ENCODE measurements around the gene DAZL.
"Not testable (repeated sequence)": the region's sequence is repeated elsewhere in the genome, so short reads cannot be mapped to it uniquely, and the experiment has no call there.

Gene DAZL

DNA sequence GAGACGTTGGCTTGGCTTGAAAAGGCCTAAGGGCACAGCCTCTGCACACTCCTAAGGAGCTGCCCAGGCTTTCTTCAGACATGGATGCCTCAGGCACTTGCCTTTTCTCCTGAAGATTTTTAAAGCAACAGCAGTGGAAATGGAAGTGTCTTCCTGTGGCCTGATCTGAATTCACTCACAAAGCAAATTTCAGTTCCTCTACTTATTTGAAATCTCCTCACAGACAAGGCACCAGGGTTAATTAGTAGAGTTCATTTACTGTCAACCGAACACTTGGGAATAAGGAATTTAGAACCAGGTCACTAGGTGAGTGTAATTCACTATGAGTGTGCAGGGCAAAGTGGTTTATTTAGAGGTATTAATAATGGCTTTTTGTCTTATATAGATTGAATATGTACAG lies 27.2 kb upstream of the DAZL start:
- H3K4me3 ChIP-seq (ENCODE audit: control insufficient read depth, low read depth, low read length), result no peak overlapping the region
- TF ChIP-seq, protein P1, sequence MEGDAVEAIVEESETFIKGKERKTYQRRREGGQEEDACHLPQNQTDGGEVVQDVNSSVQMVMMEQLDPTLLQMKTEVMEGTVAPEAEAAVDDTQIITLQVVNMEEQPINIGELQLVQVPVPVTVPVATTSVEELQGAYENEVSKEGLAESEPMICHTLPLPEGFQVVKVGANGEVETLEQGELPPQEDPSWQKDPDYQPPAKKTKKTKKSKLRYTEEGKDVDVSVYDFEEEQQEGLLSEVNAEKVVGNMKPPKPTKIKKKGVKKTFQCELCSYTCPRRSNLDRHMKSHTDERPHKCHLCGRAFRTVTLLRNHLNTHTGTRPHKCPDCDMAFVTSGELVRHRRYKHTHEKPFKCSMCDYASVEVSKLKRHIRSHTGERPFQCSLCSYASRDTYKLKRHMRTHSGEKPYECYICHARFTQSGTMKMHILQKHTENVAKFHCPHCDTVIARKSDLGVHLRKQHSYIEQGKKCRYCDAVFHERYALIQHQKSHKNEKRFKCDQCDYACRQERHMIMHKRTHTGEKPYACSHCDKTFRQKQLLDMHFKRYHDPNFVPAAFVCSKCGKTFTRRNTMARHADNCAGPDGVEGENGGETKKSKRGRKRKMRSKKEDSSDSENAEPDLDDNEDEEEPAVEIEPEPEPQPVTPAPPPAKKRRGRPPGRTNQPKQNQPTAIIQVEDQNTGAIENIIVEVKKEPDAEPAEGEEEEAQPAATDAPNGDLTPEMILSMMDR (IDR thresholded peaks at IDR 0.05; ENCODE audit: control insufficient read depth, insufficient read depth, low read depth, low read length, missing control alignments), result no peak
- no peak for DNase-seq (ENCODE audit: low read depth)

DNA sequence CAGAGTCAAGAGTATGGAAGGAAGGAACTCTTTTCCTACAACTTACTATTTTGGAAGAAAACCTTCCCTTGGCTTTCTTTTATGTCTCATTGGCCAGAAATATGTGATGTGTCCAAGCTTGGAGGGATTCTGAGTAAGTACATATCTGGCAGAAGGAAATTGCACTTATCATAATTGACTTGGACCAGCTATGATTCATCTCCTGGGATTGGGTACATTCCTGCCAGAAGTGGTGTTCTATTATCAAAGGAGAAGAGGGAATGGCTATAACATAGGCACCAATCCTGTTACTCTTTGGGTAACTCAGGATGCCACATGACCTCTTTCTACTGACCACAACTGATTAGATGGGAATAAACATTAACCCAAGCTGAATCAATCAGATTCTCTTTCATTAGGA lies 13.5 kb upstream of the DAZL start:
- no peak overlapping the region for H3K4me3 ChIP-seq (ENCODE audit: control insufficient read depth, low read depth, low read length)
- DNase-seq (ENCODE audit: low read depth), result peak; percentile 38
- TF ChIP-seq, protein P1 (IDR thresholded peaks at IDR 0.05; ENCODE audit: control insufficient read depth, insufficient read depth, low read depth, low read length, missing control alignments), result no peak

DNA sequence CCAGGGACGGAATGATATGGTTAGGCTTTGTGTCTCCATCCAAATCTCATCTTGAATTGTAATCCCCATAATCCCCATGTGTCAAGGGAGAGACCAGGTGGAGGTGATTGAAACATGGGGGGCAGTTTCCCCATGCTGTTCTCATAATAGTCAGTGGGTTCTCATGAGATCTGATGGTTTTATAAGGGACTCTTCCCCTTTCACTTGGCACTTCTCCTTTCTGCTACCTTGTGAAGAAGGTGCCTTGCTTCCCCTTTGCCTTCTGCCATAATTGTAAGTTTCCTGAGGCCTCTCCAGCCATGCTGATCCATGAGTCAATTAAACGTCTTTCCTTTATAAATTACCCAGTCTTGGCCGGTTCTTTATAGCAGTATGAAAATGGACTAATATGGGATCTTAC lies 11.9 kb upstream of the DAZL start:
- not testable (repeated sequence) for DNase-seq (ENCODE audit: low read depth); H3K4me3 ChIP-seq (ENCODE audit: control insufficient read depth, low read depth, low read length)

DNA sequence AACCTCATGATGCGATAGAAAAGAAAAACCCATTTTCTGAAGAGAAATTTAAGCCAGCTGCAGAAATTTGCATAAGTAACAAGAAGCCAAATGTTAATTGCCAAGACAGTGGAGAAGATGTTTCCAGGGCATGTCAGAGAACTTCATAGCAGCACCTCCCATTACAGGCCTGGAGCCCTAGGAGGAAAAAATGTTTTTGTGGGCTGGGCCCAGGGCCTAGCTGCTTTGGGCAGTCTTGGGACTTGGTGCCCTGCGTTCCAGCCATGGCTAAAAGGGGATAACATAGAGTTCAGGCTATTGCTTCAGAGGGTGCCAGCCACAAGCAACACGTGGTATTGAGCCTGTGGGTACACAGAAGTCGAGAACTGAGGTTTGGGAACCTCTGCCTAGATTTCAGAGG lies 10.9 kb upstream of the DAZL start:
- H3K4me3 ChIP-seq (ENCODE audit: control insufficient read depth, low read depth, low read length), result no peak overlapping the region
- DNase-seq (ENCODE audit: low read depth), result no peak
- TF ChIP-seq, protein P1 (IDR thresholded peaks at IDR 0.05; ENCODE audit: control insufficient read depth, insufficient read depth, low read depth, low read length, missing control alignments), result no peak

DNA sequence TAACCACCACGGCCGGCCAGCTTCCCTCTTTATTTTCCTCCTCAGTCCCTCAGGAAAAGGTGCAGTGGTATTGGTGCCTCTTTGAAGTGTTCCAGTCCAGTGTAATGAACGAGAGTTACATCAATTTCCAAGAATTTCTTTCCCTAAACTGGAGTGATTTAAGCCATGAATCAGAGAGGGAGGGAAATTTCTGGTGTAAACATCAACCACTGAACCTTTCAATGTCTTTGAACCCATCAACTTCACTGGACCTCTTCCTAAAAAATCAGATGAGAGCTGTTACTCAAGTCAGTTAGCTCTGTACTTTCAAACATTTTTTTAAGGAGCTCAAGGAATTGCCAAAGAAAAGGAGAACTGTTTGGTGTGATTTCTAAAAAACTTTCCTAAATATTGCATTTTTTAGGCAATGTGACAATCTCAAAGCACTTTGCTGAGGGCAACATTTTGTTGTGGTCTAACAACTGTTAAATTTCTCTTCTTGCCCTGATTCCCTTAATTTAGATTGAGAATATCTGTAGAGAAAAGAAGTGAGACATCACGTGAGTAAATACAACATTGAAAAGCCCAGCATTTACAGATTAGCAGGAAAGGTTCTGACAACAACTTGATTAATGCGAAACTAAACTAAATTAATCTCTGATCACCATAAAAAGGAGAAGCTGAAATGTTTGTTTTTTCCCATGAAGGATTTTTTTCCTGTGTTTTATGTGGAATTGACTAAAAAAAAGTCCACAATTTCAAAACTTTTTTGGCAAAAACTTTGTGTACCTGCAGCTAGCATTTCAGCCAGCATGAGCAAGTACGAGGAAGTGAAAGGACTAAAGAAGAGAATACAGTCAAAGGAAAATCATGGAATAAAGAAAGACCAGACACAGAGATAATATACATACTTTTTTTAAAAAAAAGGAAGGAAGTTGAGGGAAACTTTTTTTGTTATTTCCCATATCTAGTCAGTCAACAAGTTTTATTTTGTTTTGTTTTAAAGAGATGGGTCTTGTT lies 9.1 kb upstream of the DAZL start:
- no peak overlapping the region for H3K4me3 ChIP-seq (ENCODE audit: control insufficient read depth, low read depth, low read length)
- TF ChIP-seq, protein P1 (IDR thresholded peaks at IDR 0.05; ENCODE audit: control insufficient read depth, insufficient read depth, low read depth, low read length, missing control alignments), result no peak
- DNase-seq (ENCODE audit: low read depth), result no peak

DNA sequence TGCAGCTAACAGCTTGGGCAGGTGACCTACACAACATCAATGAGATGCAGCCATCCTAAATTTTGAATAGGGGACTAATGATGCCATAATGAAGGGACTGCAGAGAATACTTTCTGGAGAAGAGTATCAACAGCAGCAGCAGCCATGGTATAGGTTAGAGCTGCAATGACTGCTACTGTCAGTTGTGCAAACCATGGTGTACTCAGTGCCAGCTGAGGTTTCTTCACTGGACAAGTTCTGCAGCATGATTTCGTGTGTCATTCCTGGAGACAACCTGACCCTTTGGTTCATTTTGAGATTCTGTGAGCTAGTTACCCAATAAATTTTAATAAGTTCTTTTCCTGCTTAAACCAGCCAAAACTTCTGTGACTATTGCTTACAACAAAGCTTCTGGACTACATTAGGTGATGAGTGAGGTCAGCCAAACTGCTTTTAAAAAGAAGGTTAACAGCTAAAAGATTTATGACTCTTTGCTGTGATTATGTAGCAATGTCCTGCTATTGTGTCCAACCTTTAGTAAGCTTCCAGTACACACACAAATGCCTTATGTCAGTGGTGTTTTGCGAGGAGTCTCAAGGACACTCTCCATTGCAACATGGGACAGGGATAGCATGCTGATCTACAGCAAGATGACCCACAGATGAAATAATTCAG lies 4.8 kb upstream of the DAZL start:
- peak; percentile 33 for DNase-seq (ENCODE audit: low read depth)
- TF ChIP-seq, protein P1 (IDR thresholded peaks at IDR 0.05; ENCODE audit: control insufficient read depth, insufficient read depth, low read depth, low read length, missing control alignments), result no peak

DNA sequence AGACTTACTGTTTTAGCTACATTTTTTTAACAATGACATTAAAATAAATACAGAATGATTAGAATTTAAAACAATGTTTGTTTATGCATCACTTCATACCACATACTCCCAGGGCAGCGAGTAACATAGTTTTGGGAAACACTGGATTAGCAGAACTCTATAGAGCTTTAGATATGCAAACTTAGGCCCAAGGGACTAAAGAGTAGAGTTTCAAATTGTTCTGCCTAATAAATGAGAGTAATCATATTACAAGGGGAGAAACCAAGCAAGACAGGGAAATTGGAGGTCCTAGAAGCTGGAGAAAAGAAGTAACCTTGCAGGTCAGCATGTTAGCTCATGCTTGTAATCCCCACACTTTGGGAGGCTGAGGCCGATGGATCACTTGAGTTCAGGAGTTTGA lies 3.6 kb upstream of the DAZL start:
- DNase-seq (ENCODE audit: low read depth), result no peak
- no peak overlapping the region for H3K4me3 ChIP-seq (ENCODE audit: control insufficient read depth, low read depth, low read length)
- TF ChIP-seq, protein P1 (IDR thresholded peaks at IDR 0.05; ENCODE audit: control insufficient read depth, insufficient read depth, low read depth, low read length, missing control alignments), result no peak

More for the DNA sequence above, 4.8 kb upstream of the DAZL start:
- no peak overlapping the region for H3K4me3 ChIP-seq (ENCODE audit: control insufficient read depth, low read depth, low read length)
